ENCODE data around the gene KCNA4.

DNA sequence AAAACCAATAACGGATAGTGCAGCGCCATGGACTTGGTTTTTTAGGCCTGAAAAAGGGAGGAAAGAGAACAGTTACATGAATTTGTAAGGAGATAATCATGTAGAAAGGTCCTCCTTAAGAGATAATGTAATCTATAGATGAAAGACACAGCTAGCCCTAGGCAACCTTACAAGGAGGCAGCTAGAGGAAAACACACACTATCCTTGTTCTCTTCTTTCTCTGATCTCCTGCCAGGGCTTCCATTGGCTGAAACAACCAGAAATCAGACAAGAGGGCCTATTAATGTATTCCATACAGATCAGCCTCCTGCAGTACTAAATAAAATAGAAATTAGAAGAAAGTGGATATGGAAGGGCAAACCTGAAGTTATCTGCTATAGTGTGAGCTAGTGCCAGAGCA lies 53.0 kb downstream of the KCNA4 start:
- no peak for TF ChIP-seq SMC3 (IDR thresholded peaks at IDR 0.05; ENCODE audit: low read depth, low read length)
- TF ChIP-seq, protein P1, sequence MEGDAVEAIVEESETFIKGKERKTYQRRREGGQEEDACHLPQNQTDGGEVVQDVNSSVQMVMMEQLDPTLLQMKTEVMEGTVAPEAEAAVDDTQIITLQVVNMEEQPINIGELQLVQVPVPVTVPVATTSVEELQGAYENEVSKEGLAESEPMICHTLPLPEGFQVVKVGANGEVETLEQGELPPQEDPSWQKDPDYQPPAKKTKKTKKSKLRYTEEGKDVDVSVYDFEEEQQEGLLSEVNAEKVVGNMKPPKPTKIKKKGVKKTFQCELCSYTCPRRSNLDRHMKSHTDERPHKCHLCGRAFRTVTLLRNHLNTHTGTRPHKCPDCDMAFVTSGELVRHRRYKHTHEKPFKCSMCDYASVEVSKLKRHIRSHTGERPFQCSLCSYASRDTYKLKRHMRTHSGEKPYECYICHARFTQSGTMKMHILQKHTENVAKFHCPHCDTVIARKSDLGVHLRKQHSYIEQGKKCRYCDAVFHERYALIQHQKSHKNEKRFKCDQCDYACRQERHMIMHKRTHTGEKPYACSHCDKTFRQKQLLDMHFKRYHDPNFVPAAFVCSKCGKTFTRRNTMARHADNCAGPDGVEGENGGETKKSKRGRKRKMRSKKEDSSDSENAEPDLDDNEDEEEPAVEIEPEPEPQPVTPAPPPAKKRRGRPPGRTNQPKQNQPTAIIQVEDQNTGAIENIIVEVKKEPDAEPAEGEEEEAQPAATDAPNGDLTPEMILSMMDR (conservative IDR thresholded peaks at IDR 0.05; ENCODE audit: low read depth, low read length) = no peak
- TF ChIP-seq RFX5 (IDR thresholded peaks at IDR 0.05; ENCODE audit: low read depth, low read length) = no peak
- TF ChIP-seq POLR2A (IDR thresholded peaks at IDR 0.05; ENCODE audit: low read depth, low read length) = no peak
- TF ChIP-seq, protein P2, sequence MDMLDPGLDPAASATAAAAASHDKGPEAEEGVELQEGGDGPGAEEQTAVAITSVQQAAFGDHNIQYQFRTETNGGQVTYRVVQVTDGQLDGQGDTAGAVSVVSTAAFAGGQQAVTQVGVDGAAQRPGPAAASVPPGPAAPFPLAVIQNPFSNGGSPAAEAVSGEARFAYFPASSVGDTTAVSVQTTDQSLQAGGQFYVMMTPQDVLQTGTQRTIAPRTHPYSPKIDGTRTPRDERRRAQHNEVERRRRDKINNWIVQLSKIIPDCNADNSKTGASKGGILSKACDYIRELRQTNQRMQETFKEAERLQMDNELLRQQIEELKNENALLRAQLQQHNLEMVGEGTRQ (IDR thresholded peaks at IDR 0.05; ENCODE audit: low read depth, low read length) = no peak
- no peak for TF ChIP-seq FOS (IDR thresholded peaks at IDR 0.05; ENCODE audit: low read depth, low read length)
- TF ChIP-seq MXI1 (IDR thresholded peaks at IDR 0.05; ENCODE audit: borderline replicate concordance, low read depth, low read length) = no peak
- no peak for TF ChIP-seq NFE2L2 (IDR thresholded peaks at IDR 0.05; ENCODE audit: low read depth, low read length)
- no peak for TF ChIP-seq CHD1 (IDR thresholded peaks at IDR 0.05; ENCODE audit: low read depth, low read length)

All from IMR-90 (cell line).